Tongue (tissue), 2 donors: Measurements from ENCODE around the gene SCAMP4. TPM values are rescaled to one million over a fixed set of nuclear protein-coding genes. Genes with fewer than 3 reads are reported as not detected.
A peak's percentile ranks its signal among the peaks of the same experiment; 100 is the strongest.
"Not testable (repeated sequence)": the region's sequence is repeated elsewhere in the genome, so short reads cannot be mapped to it uniquely, and the experiment has no call there.

Experiments
- DNase-seq: peaks from one replicate; pipeline ENCODE4 v3.0.0-alpha.2; 2015
- total RNA-seq: library from RNA; depleted of rRNA; stranded (reverse); fragments of >200 nt; gene quantifications from one replicate; pipeline ENCODE4 v1.2.3, GENCODE V29; 2014

SCAMP4 gene
- total RNA-seq, 1 donor from 2014 or later: 56.5 TPM

DNA sequence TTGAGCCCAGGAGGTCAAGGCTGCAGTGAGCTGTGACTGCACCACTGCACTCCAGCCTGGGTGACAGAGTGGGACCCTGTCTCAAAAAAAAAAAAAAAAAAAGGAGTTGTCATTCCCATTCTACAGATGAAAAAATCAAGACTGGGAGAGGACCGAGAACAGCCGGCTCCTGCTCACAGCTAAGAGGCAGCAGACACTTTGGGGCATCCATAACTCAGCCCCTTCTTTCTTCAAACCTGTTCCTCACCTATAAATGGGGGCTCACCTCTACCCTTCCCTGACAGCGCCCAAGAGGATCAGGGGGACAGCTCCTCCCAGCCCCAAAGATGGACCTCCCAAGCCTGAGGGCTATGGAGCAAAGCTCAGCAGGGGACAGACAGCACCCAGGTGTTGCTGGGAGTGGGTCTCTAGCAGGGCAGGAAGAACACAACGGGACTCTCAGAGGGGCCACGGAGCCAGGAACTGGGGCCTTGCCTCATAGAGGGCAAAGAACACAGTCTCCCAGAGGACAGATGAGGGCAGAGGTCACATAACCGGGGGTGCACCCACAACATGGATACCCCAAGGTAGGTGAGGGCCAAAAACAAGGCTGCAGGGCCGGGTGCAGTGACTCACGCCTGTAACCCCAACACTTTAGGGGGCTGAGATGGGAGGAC, 38.4 kb upstream of the SCAMP4 start:
- no peak for DNase-seq

GRCh38 chr19:1867349-1867724, 37.9 kb upstream of the SCAMP4 start:
- DNase-seq: no peak

DNA sequence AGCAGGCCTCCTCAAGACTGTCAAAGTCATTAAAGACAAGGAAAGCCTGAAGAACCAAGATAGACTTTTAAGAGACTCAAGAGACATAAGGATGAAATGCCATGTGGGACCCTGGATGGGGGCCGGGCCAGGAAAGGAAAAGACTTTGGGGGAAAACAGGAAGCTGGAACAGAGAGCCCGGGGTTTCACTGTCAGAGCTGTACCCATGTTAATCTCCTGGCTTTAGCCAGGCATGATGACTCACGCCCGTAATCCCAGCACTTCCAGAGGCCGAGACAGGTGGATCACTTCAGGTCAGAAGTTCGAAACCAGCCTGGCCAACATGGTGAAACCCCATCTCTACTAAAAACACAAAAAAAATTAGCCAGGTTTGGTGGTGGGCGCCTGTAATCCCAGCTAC, 36.2 kb upstream of the SCAMP4 start:
- no peak for DNase-seq

DNA sequence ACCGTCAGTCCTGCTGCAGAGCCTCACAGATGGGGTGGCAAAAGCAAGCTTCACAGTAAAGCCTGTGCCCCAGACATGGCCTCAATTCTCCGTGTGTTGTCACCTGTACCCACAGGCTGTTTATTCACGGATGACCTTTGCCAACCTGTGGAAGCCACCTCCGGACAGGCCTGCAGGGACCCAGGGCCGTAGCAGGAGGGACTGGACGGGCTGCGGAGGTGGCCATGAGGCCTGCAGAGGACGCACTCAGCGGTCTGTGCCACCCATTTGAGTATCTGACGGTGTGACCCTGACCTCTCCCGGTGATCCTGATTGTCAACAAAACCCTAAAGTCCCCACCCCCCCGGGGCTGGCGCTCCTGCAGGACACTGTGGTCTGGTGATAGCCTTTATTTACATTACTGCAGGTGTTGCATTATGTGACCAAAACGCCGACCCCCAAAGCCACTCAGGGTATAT, 34.0 kb upstream of the SCAMP4 start:
- DNase-seq: no peak

GRCh38 chr19:1871630-1872029, 33.6 kb upstream of the SCAMP4 start:
- DNase-seq: no peak

- DNase-seq: no peak
These were observed 32.2 kb upstream of the SCAMP4 start for GRCh38 chr19:1872807-1873523.

DNA sequence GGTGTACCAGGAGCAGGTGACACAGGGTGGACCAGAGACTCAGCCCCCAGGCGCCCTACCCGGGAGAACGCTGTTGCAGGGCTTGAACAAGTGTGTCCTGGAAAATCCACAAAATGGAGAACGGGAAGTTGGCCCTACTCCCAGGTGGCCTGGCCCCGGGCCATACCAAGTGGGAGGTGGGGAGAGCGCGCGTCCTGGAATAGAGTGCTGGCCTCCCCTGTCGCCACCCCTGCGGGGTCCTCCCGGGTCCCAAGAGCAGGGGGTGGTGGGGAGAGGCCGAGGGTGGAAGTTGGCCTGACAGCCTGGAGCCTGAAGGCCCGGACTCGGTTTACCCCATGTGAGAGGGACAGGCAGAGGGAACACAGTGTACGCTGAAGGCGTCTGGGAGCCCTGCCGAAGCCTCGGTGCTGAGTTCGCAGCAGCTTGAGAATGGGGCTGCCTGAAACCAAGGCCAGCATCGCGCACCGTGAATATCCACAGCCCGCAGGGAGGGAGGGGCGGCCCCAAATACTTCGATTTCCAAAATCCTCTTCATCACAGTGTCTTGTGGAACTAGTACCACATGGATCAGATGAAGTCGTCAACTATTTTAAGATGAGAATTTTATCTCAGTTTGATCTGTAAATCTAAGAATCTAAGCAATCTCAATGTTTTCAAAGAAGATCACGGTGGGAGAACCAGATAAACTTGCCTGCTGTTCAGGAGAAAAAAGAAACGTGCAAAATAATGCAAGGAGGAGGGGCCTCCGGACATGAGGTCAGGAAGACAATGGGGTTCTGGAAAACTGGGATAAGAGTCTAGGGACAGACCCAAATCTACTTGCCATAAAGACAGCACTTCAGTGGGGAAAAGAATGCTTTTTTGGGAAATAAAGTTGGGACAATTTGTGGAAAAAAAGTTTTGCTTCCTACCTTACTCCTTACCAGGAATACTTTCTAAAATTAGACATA, 31.4 kb upstream of the SCAMP4 start:
- no peak for DNase-seq

GRCh38 chr19:1874554-1875185, 30.5 kb upstream of the SCAMP4 start:
- DNase-seq: no peak

- not testable (repeated sequence) for DNase-seq
These were observed 29.9 kb upstream of the SCAMP4 start for GRCh38 chr19:1875265-1875645.

GRCh38 chr19:1875646-1876495, 29.3 kb upstream of the SCAMP4 start:
- DNase-seq: peak; percentile 96

DNA sequence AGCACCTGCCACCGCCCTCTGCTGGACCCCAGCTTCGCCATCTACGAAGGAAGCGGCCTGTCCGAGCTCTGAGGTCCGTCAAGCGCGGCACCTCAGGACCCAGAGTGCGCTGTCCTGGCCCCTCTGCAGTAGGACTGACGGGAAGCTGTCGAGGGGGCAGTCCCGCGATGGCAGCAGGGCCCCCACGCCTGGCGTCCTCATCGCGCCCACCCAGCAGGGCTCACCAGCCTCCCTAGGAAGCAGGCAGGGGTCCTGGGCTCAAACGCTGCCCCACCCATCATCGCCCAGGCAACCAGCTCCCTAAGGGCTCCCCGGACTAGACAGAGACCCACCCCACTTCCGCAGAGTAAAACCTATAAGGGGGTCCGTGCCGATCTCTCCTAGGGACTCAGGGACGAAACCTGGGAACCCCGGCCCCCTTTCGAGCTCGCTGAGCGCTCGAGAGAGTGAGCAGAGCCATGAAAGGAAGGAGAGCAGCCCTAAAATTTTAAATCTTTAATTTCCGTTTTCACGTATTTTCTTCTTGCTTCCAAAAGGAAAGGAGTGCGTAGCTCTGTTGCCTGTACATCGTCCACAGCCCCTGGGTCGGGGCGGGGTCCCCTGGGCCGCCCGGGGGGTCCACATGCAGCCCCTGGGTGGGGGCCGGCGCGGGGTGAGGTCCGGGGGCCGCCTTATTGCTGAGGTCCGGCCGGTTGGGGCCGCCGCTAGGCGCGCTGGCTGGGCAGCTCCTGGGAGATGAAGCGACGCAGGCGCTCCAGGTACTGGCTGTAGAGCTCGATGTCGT, 28.5 kb upstream of the SCAMP4 start:
- not testable (repeated sequence) for DNase-seq

- not testable (repeated sequence) for DNase-seq
These were observed 27.9 kb upstream of the SCAMP4 start for GRCh38 chr19:1877280-1877660.

DNA sequence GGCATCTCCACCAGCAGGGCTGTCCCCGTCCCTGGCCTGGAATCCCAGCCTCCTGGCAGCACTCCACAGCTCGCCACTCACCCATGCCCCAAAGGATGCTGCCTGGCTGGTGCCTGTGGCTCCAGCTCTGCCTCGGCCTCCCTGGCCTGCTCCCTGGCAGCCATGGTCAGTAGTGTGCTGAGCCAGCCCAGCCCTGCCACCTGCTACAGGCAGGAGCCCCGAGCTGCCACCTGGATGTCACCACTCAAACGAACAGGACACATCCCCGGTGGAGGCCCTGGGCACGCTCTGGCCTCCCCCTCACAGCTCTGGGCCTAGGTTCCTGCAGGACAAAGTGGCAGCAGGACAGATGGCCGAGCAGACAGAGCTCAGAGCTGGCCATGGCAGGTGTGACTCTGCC, 26.6 kb upstream of the SCAMP4 start:
- DNase-seq: not testable (repeated sequence)

GRCh38 chr19:1879982-1880381, 25.2 kb upstream of the SCAMP4 start:
- not testable (repeated sequence) for DNase-seq

- no peak for DNase-seq
These were observed 24.4 kb upstream of the SCAMP4 start for GRCh38 chr19:1880611-1881392.

GRCh38 chr19:1881393-1882088, 23.7 kb upstream of the SCAMP4 start:
- DNase-seq: not testable (repeated sequence)

DNA sequence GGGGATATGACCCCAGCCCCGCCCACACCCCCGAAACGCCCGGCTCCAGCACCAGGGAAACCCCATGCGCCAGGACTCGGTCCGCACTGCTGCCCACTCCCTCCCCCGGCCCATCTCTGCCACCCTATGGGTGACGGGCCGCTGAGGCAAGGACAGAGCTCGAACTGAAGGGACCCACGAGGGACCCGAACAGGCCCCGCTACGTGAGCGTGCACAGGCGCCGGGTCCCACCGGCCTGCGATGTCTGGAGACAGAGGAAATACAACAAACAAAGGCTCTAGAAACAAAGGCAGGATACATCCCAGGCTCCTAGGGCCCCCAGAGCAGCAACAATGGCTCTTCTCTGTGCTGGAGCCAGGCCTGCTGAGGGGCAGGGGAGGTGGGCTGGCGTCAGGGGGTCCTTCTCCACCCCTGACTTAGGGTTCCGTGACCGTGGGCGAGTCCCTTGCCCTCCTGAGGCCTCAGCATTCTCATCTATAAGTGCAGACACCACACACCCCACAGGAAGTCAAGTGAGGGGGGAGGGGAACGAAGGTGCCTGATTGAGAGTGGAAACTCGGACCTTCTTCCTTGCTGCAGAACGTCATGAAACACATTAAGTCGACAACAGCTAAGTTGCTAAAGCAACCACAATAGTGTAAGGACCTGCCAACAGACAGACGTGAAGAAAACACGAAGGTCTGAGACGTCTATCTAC, 23.0 kb upstream of the SCAMP4 start:
- no peak for DNase-seq
